Fibroblast of mammary gland (primary cell): Measurements from ENCODE around the gene ZFAND5.
A peak's percentile ranks its signal among the peaks of the same experiment; 100 is the strongest.

Experiments used
- DNase-seq: peaks from one replicate; pipeline ENCODE4 v3.0.0-alpha.2; 2010; ENCODE audit warnings: low read depth
- H3K4me3 ChIP-seq: 2 replicates; pipeline ENCODE4 v1.5.1; 2011; ENCODE audit warnings: low read depth, mild to moderate bottlenecking, low read length, moderate library complexity; ENCODE audit not compliant: control insufficient read depth
- TF ChIP-seq, protein P1 (sequence below): conservative IDR thresholded peaks from 2 replicates; pipeline ENCODE4 v1.5.1; 2011; ENCODE audit warnings: low read depth, low read length, inconsistent platforms; ENCODE audit not compliant: control insufficient read depth, insufficient read depth

Gene ZFAND5

DNA sequence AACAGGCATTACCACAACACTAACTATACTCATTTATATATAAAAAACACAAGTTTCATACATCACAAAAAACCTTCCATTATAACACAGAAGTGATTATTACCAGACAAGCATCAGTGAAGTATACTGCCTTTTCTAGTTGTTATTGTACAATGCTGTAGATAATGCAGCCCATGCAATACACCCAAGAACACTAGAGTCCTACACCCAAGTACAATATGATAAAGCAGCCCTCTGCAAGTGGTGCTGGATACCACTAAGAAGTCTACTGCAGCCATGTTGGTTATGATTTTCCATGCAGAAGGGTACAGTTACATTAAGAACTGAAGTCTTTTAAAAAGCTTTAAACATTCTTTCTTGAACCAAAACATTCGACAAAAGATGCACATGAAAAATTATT is 10.3 kb downstream of the ZFAND5 start:
- no peak for DNase-seq
- TF ChIP-seq, protein P1, sequence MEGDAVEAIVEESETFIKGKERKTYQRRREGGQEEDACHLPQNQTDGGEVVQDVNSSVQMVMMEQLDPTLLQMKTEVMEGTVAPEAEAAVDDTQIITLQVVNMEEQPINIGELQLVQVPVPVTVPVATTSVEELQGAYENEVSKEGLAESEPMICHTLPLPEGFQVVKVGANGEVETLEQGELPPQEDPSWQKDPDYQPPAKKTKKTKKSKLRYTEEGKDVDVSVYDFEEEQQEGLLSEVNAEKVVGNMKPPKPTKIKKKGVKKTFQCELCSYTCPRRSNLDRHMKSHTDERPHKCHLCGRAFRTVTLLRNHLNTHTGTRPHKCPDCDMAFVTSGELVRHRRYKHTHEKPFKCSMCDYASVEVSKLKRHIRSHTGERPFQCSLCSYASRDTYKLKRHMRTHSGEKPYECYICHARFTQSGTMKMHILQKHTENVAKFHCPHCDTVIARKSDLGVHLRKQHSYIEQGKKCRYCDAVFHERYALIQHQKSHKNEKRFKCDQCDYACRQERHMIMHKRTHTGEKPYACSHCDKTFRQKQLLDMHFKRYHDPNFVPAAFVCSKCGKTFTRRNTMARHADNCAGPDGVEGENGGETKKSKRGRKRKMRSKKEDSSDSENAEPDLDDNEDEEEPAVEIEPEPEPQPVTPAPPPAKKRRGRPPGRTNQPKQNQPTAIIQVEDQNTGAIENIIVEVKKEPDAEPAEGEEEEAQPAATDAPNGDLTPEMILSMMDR = no peak

DNA sequence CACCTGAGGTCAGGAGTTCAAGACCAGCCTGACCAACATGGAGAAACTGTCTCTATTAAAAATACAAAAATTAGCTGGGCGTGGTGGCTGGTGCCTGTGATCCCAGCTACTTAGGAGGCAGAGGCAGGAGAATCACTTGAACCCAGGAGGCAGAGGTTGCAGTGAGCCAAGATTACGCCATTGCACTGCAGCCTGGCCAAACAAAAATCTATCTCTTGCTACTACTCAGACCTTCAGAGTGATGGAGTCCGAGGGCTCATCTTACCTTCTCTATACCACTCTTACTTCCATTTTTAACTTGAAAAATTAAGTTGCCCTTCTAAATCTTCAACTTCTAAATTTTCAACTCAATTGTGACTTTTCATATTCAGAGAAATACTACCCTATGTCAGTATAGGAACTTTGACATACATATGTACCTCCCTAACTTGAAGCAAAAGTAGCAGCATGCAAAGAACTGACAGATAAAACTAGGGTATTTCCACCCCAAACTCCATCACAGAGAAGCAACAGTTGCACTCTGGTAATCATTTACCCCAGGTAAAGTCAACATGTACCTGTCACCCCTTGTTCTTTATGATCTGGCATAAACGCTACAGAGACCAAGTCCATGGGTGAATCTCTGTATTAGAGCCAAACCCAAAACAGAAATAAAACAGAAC is 11.4 kb downstream of the ZFAND5 start:
- TF ChIP-seq, protein P1 = no peak
- no peak overlapping the region for H3K4me3 ChIP-seq
- DNase-seq = no peak

More for the DNA sequence above, 10.3 kb downstream of the ZFAND5 start:
- H3K4me3 ChIP-seq = no peak overlapping the region

DNA sequence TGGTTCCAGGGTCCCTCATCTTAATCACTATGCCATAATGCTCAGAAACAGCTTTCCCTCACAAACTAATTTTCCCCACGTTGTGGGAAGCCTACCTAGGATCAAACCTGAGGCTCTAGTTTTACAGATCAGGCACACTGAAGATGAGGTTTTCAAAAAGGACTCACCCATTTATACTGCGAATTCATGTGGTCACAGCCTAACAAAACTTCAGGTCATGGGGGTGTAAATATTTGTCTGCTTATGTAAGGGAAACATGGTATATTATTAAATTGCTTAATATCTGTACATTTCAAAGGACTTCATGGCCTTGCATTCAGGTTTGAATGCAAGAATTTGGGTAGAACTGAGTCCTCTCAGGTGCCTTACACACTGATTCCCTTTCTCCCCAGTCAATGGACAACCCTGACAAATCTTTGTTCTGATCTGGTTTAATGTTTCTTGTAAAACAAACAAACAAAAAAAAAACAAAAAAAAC is 12.1 kb downstream of the ZFAND5 start:
- TF ChIP-seq, protein P1 = no peak
- H3K4me3 ChIP-seq = no peak overlapping the region
- no peak for DNase-seq

DNA sequence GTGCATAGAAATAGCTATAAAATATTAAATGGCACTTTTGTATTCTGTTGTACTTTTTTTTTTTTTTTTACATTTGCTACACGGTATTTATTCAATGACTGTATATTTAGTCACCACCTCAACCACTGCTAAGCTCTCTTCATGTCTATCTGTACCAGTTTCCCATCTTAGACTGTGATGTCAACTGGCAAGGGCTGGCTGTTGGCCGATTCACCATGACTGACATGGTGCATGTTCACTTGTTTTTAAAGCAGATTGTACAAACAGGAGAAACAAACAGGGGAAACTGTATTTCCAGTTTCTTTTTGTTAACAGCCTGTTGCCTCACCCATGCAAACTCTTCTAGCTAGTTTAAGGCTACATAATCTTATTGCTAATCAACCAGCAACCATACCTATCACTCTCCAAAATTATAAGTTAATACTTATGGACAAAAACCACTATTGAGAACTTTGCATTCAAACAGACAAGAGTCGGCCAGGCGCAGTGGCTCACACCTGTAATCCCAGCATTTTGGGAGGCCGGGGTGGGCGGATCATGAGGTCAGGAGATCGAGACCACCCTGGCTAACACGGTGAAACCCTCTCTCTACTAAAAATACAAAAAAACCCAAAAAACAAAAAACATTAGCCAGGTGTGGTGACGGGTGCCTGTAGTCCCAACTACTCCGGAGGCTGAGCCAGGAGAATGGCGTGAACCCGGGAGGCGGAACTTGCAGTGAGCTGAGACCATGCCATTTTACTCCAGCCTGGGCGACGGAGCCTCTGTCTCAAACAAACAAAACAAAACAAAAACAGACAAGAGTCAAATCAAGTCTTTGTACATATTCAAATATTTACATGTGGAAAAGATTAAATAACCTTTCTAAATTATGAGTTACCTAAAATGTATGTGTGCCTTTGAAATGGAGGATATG is 13.2 kb downstream of the ZFAND5 start:
- no peak overlapping the region for H3K4me3 ChIP-seq
- DNase-seq = peak; percentile 90
- TF ChIP-seq, protein P1 = no peak

DNA sequence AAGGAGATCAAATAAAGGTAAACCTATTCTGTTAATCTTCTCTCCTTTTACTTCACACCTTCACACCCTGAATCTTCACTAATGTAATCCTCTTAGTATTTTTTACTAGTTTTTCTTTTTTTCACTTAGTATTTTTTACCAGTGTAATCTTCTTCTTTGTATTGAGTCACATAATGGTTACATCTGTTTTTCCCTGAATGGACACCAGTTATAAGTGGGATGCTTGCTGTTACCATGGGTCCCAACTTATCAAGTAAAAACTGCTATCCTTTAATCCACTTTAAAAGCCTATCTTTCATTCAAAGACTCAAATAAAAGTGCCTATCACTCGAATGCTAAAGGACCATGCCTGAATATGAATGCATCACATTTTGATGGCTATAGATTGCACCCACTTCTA is 15.1 kb downstream of the ZFAND5 start:
- DNase-seq = no peak
- TF ChIP-seq, protein P1 = no peak
- H3K4me3 ChIP-seq = no peak overlapping the region

DNA sequence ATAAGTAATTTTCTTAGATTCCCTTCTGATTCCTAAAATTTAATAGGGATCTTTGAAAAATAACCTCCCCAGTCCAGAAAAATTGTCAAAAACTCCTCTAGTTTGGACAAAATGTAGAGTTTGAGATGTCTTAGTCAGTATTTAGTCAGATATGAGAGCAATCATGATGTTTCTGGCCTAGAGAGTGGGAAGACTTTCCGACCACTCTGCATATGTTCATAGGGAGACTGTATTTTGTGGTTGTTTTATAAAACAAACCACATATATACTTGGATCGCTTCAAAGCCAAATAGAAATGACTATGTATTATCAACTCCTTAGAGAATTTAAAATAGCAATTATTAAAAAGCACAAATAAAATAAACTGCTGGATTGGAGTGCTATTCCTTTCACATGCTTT is 15.8 kb downstream of the ZFAND5 start:
- TF ChIP-seq, protein P1 = no peak
- DNase-seq = no peak
- no peak overlapping the region for H3K4me3 ChIP-seq
